ENCODE measurements around the gene EMC1.
A peak's percentile ranks its signal among the peaks of the same experiment; 100 is the strongest.
"Not testable (repeated sequence)": the region's sequence is repeated elsewhere in the genome, so short reads cannot be mapped to it uniquely, and the experiment has no call there.

The EMC1 gene

DNA sequence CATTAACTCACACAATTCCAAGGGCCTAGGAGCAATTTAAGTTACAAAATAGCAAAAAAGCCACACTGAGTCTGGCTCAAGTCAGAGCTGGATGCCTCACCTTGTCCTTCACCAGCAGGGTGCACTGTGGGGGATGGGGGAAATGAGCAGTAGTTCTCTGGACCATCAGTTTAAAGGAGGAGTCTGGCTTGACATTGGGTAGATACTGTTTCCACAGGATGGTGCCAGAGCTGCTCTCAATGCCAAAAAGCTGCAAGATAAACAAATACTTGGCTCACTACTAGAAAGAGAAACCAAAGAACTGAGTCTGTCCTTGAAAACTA, 18.8 kb downstream of the EMC1 start:
- no peak for TF ChIP-seq CTCF (IDR thresholded peaks at IDR 0.05; ENCODE audit: unreplicated experiment in 3 of 3)
- Mint-ChIP-seq H3K9me3 (no peaks in the 10 kb centered on the region), H3K36me3 (ENCODE audit: low read depth) (peaks cover 52% of the 10 kb centered on the region), H3K4me3 (no peak overlapping the region), H3K27ac (peak overlapping the region in 1 of 3 experiments; percentile 67), H3K27me3 (ENCODE audit: low read depth) (no peaks in the 10 kb centered on the region), H3K4me1 (no peaks in the 10 kb centered on the region)

DNA sequence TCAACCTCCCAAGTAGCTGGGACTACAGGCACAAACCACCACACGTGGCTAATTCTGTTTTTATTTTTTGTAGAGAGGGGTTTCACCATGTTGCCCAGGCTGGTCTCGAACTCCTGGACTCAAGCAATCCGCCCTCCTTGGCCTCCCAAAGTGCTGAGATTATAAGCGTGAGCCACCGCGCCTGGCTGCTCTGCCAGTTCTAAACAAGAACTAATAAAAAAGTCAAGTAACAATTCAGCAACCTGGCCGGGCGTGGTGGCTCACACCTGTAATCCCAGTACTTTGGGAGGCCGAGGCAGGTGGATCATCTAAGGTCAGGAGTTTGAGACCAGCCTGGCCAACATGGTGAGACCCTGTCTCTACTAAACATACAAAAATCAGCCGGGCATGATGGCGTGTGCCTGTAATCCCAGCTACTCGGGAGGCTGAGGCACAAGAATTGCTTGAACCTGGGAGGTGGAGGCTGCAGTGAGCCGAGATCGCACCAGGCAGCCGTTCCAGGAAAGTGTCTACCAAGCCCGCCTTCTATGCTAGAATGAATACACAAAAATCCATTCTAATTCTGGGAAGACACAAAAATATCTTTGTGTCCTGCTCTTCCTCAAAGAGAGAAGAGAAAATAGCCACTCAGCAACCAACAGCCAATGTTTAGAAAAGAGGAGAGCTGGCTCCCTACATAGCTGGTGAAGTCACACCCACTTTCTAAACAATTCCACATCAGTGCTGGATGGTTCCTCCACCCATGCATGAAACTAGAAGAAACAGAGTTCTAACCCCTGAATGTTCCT, 19.4 kb downstream of the EMC1 start:
- H3K27me3 Mint-ChIP-seq (ENCODE audit: low read depth); H3K9me3 Mint-ChIP-seq; H3K4me3 Mint-ChIP-seq; H3K4me1 Mint-ChIP-seq: not testable (repeated sequence)
- Mint-ChIP-seq H3K36me3 (ENCODE audit: low read depth) (peaks cover 55% of the 10 kb centered on the region), H3K27ac (peak overlapping the region in 1 of 3 experiments; percentile 67)

DNA sequence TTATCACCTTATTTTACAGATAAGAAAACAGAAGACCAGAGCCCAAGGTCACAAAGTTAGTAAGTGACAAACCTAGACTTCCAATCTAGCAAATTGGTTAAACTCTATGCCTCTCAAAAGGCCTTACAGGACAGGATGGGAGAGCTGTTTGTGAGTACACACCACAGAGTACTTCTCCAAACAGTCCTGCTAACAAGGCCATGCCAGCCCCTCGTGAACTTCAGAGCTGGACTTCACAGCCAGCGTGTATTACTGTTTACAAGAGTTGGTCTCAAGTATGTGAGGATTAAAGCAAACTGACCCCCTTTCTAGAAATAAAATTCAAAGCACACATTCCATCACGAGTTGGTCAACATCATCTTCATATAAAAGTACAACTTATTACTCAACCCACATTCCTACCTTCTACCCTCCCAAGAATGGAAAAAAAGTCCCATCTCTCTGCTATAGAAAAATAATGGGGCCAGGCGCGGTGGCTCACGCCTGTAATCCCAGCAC, 21.4 kb downstream of the EMC1 start:
- Mint-ChIP-seq H3K27me3 (ENCODE audit: low read depth) (no peaks in the 10 kb centered on the region), H3K27ac (no peak overlapping the region), H3K9me3 (no peaks in the 10 kb centered on the region), H3K4me1 (no peaks in the 10 kb centered on the region), H3K36me3 (ENCODE audit: low read depth) (peaks cover 67% of the 10 kb centered on the region), H3K4me3 (no peak overlapping the region)
- TF ChIP-seq CTCF (IDR thresholded peaks at IDR 0.05; ENCODE audit: unreplicated experiment in 3 of 3): no peak

- Mint-ChIP-seq H3K27me3 (ENCODE audit: low read depth) (no peaks in the 10 kb centered on the region), H3K27ac (no peak overlapping the region), H3K9me3 (no peaks in the 10 kb centered on the region), H3K4me1 (no peaks in the 10 kb centered on the region), H3K36me3 (ENCODE audit: low read depth) (peaks cover 73% of the 10 kb centered on the region), H3K4me3 (no peak overlapping the region)
- TF ChIP-seq CTCF (IDR thresholded peaks at IDR 0.05; ENCODE audit: unreplicated experiment in 3 of 3): no peak
Observed at GRCh38 chr1:19229229-19229628, 22.1 kb downstream of the EMC1 start.

GRCh38 chr1:19222979-19223824, 28.1 kb downstream of the EMC1 start:
- H3K4me1 Mint-ChIP-seq: peaks cover 22% of the 10 kb centered on the region
- H3K36me3 Mint-ChIP-seq (ENCODE audit: low read depth): peaks cover 80% of the 10 kb centered on the region
- H3K4me3 Mint-ChIP-seq: no peak overlapping the region
- TF ChIP-seq CTCF (IDR thresholded peaks at IDR 0.05; ENCODE audit: unreplicated experiment in 3 of 3): no peak
- H3K9me3 Mint-ChIP-seq: no peaks in the 10 kb centered on the region
- H3K27me3 Mint-ChIP-seq (ENCODE audit: low read depth): no peaks in the 10 kb centered on the region
- no peak overlapping the region for H3K27ac Mint-ChIP-seq

DNA sequence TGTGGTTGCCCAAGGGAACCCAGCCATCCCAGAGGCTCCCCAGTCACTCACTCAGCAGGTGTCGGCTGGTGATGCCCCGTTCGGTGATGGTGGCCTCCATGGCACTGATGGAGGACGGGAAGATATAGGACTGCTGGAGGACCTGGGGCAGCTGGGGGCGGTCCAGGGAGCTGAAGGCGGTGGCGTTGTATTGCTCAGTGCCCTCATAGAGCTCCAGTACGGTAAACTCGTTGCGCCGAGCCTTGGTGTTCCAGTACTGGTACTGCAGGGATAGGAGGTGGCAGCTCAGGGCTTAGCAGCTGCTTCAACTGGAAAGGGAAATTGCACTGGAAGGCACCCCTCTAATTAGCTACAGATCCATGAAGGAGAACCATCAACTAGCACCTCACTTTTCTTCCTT, 28.8 kb downstream of the EMC1 start:
- peaks cover 80% of the 10 kb centered on the region for H3K36me3 Mint-ChIP-seq (ENCODE audit: low read depth)
- TF ChIP-seq CTCF (IDR thresholded peaks at IDR 0.05; ENCODE audit: unreplicated experiment in 3 of 3): no peak
- no peaks in the 10 kb centered on the region for H3K9me3 Mint-ChIP-seq
- H3K27me3 Mint-ChIP-seq (ENCODE audit: low read depth): no peaks in the 10 kb centered on the region
- H3K4me1 Mint-ChIP-seq: peaks cover 22% of the 10 kb centered on the region
- no peak overlapping the region for H3K4me3 Mint-ChIP-seq
- H3K27ac Mint-ChIP-seq: no peak overlapping the region

Measured in nephron (organoid).